HG03575 (cell line): ENCODE results near the gene MOCS1.

Experiments
- ATAC-seq: cut with Tn5 transposase; IDR thresholded peaks from one replicate; pipeline ENCODE4 v1.9.1; 2021; ENCODE audit not compliant: unreplicated experiment, insufficient number of reproducible peaks, low FRiP score; ENCODE audit errors: extremely low read depth

Gene MOCS1

DNA sequence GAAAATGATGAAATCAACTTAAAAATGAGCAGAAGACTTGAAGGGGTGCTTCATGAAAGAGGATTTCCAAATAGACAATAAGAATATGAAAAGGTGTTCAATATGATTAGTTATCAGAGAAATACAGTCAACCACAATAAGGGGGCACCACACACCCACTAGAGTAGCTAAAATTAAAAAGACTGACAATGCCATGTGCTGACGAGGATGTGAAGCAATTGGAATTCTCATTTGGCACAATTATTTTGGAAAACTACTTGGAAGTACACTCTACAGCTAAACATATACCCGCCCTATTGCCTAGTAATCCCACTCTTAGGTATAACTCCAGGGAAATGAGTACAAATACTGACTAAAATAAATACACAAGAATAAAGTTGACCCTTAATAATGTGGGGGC lies 45.0 kb downstream of the MOCS1 start:
- ATAC-seq: no peak

DNA sequence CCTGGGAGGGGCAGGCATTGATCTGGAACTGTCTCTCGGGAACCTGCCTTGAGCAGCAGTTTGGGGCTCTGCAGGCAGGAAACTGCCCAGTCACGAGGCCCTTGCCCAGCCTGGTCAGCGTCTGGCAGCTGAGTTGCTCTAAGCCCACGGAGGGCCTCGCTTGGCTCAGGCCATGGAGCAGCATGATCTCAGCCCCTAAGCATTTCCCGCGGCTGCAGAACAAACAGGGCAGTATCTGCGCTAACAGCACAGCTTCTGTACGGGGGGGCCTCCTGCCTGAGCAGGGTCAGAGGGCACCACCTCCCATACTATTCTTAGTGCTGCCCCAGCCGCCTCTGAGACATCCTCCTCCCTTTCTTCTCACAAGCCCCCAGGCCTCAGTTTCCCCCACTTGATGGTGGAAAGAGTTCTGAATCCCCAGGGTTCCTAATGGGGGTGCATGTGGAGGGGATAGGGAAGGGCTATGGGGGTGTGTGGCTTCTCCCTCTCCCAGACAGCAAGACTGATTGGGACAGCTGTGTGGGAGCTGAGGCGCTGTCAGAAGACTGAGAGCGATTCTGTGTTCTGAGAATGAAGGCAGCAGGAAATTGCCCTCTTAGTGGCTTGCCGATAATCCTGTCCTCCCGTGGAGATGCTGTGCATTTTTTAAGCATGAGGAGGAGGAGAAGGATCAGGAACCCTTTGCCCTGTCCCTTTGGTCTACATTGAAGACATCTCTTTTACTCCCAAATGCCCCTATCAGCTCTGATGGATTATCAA lies 46.4 kb downstream of the MOCS1 start:
- no peak for ATAC-seq

DNA sequence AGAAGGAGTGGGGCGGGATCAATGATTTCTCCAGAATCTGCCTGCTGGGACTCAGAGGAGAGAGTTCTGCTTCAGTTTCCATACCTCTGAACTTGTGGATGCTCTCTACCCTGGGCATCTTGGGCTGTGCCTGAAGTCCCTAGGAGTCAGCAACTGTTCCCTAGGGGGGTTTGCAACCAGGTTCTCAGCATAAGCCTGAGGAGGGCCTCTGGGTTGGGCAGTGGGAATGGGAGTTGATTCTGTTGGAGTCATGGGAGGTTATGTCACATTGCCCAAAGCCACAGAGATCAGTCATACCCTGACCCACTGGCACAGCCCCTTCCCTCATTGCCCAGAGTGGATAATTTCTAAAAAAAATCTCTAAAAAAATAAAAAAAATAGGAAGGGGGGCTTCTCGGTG lies 47.4 kb downstream of the MOCS1 start:
- ATAC-seq: no peak

DNA sequence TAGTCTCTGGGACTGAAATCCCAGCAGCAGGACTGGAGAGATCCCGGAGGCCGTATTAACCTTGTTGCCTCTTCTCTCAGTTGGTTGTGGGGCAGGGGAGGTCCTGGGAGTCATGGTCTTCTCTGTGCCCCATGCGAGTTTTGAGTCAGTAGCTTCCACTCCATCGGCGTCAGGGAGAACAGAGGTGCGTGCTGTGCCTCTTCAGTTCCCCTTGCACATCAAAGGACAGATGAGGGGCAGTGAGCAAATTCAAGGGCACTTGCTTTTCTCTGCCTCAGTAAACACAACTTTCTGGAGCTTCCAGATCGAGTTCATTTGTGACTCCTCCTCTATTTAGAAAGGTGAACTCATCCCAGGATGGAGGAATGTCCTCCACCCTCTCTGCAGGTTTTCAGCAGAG lies 48.6 kb downstream of the MOCS1 start:
- ATAC-seq: no peak

DNA sequence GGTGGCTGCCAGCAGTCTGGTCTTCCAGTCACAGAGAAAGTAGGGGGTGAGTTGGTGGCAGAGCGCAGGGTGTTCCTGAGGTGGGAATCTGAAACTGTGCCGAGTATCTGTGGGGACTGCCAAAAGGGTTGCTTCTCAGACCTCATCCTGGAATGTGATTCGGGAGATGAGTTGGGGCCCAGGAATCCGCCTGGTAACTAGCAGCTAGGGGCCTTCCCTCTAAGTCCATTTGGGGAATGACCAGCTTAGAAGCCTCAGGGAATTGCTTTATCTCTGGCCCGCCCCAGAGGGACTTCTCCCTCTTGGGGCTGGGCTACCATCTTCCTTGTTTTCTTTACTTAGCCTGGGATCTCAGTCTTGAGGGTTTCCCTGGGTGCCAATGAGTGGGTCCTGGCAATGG lies 49.6 kb downstream of the MOCS1 start:
- no peak for ATAC-seq

DNA sequence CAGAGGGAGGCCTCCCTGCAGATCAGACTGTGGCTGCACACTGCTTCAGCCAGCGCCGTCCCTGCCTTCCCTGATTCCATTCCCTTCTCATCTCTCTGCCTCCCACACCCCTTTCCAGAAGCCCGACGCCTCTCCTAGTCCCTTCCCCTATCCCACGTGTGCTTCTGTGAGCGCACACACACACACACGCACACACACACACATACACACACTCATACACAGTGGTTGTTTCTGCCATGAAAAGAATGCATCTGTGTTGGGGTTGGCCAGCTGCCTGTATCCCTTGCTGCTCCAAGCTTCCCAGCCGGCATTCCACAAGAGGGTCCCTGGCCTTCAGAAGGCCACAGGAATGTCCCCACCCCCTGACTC lies 51.7 kb downstream of the MOCS1 start:
- no peak for ATAC-seq

DNA sequence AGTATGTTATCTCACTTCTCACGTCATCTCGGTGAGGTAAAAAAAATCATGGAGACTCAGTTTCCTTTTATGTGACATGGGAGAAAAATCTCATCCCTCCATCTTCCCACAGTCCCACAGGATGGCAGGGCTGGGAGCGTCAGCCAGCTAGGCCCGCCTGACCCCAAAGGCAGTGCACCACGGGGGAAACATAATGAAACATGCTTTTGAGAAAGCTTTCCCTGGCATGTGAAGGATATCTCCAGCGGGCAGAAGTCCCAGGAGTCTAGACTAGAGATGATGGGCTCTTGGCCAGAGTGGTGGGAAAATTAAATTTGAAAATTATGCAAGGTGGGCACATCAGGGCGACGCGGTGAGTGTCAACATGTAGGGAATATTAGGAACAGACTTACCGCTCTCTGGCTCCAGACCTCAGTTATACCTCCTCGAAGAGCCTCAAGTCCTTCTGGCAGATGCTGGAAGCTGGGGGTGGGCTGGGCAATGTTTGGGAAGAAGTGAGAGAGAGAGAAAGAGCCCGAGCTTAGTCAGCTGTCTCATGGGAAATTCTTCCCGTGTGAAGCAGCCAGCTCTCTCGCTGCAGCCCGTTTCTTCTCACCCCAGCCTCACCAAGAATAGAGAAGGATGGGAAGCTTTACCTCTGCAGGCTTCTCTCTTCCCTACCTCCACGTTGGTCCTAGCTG lies 52.3 kb downstream of the MOCS1 start:
- no peak for ATAC-seq

DNA sequence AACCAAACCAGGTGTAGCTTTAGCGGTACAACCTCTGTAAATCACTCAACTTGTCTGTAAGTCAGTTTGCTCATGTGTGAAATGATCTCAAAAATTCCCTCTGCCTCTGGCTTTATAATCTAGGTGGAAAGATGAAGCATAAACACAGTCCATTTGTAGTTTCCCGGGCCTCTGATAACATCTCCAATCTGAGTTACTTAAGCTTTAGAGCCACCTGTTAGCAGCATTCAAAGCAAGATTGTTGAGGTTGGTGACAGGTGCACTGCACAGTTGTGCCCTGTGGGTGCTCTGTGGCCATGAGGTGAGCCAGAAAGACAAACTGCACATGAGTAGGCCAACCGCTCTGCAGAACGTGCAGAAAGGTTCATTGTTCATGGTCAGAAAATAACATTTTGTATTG lies 53.7 kb downstream of the MOCS1 start:
- no peak for ATAC-seq

DNA sequence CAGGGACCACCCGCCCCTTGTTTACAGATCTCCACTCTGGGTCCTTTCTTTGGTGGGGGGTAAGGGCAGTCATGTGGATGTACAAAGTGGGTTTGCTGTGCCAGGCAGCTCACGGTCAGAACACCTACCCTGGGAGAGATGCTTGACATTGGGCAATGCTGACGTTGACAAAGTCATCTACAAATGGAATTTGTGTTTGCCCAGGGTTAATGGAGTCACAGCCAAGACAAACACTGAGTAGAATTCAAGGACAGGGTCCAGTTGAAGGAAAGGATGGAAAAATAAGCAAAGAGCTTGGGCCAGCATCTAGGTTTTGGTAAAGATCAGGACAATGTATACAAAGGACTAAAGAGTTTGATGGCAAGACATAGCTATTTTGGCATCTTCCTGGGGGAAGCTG lies 54.7 kb downstream of the MOCS1 start:
- no peak for ATAC-seq

DNA sequence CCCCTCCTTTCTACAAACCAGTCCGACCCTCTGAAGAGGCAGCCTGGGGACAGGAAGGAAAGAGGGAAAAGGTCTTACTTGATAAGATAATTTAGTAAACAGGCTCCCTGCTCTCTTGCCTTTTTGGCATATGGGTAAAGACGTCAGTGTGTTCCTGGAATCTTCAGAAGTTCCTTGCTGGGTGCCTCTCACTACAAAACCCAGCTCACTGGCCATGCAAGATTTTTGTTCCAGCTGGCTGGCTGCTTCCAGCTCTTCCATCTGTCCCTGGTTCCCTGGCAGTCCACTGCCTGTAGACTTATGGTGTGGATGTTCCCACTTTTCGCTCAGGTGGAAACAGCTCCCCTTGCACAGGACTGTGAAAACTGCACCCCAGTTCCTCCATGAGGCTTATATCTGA lies 57.4 kb downstream of the MOCS1 start:
- no peak for ATAC-seq

DNA sequence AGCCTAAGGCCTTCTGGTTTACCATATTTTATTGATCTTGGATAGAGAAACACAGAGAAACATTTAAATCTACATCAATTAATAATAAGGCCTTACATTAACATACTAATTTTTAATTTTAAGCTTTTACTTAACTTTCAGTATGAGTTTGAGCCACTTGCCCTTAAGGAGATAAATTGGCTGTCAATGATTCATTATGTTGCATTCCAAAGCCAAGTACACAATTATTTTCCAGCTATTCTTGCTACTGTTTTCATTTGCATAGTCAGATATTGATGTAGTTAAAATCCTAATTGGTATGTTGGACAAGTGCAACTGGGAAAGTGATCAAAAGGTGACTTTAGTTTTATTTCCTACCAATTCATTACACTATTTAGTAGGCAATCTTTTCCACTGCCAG lies 58.2 kb downstream of the MOCS1 start:
- no peak for ATAC-seq

DNA sequence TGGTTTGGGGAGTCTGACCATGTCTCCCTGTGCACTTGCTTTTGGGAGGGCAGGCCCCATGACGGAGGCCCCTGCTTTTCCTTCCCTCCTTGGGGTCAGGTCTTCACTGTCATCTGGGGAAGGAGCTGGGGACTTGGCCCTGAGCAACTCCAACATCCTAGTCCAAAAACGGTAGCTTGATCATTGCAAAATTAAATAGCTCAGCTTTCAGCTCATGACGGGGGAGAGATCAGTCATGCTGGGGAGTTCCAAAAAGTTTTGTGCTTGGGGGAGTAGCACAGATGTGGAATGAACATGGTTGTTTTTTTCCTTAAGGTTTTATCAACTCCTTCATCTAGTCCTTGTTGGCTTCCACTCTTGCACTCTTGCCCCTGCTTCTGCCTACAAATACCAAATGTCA lies 60.8 kb downstream of the MOCS1 start:
- ATAC-seq: no peak

DNA sequence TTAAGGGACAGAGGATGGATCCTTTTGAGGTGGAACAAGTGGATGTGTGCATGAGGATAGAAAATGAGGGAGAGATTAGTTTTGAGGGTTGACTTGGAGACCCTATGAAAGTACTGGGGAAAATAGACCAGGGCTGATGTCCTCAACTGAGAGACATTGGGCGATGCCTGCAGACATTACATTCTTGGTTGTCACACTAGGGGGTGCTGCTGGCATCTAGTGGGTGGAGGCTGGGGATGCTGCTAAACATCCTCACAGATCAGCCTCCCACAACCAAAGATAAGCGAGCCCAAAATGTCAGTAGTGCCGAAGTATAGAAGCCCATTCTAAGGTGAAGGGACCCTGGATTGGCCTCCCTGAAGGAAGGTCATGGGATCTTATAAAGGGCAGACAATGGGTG lies 63.3 kb downstream of the MOCS1 start:
- ATAC-seq: no peak

DNA sequence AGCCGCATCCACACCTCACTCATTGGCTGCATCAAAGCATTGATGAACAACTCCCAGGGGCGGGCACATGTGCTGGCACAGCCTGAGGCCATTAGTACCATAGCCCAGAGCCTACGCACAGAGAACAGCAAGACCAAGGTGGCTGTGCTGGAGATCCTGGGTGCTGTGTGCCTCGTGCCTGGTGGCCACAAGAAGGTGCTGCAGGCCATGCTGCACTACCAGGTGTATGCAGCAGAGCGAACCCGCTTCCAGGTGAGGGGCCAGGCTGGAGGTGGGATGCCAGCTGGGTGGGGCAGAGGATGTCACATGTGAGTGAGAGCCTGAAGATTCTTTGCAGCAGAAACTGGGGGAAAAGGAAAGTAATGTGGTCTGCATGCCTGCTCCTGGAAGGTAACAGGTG lies 66.7 kb downstream of the MOCS1 start:
- ATAC-seq: no peak

DNA sequence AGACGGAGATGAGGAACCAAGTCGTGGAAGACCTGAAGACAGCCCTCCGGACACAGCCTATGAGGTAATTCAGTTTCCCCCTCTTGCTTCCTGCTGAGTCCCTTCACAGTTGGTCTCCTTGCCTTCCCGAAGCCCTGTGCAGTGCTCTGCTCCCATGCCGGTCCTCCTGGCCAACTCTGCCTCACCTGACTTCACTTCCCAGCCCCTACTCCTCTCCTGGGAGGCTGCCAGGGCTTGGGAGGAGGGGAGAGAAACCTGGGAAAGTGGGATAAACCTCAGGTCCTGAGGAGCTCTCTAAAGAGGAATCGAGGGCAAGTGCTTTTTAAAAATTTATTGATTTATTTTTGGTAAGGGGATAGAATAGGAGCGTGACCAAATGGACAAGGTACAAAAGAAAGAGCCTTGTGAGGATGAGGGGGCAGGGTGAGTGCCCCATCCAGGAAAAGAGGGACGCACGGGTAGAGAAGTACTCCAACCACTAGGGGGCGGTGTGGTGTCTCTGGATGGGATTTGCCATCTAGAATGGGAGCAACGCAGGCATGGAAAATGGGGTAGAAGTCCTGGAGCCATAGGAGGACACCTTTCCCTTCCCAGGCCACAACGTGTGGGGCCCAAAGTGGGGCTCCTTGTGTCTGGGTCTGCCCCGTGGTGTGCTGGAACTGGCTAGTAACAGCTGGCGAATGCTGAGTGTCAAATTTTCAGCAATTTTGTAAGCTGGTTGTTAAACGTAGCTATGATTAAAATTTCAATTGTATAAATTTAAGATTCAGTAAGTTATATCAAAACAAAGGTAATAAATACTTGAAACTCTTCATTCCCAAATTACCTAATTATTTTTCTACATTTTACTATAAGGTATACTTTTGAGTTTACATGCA lies 69.0 kb downstream of the MOCS1 start:
- no peak for ATAC-seq

DNA sequence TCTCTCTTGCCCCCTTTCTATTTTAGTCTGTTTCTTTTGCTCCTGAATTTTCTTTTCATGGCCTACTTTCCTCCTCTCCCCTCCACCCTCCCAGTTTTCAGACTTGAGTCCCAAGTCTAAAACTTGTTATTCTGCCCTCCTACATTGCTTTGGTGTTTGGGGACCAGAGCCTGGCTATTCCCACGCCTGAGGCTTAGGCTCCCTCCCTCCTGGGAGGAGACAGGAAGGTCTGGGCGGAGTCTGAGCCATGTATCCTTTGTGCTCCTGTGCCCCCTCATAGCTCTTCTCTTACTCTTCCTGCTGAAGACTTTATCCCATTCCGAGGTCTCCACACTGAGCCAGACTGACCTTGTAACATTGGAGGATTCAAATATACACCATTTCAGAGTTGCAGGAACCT lies 72.6 kb downstream of the MOCS1 start:
- ATAC-seq: no peak

DNA sequence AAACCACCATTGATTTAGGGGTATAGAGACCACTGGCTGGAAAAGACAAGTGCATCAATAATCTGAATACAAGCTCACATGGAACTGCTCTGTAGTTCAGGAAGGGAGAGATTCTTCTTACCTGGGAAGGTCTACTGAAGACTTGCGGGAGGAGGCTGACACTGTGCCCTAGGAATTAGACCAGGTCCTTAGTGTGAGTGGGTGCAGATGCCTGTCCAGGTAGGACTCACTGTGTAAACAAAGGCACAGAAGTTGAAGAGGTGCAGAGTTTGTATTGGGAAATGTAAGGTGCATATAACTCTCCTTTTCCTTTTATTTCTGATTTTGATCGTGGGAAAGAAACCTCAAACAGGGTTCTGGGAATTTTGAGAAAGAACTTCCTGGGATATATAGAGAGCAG lies 75.2 kb downstream of the MOCS1 start:
- no peak for ATAC-seq

DNA sequence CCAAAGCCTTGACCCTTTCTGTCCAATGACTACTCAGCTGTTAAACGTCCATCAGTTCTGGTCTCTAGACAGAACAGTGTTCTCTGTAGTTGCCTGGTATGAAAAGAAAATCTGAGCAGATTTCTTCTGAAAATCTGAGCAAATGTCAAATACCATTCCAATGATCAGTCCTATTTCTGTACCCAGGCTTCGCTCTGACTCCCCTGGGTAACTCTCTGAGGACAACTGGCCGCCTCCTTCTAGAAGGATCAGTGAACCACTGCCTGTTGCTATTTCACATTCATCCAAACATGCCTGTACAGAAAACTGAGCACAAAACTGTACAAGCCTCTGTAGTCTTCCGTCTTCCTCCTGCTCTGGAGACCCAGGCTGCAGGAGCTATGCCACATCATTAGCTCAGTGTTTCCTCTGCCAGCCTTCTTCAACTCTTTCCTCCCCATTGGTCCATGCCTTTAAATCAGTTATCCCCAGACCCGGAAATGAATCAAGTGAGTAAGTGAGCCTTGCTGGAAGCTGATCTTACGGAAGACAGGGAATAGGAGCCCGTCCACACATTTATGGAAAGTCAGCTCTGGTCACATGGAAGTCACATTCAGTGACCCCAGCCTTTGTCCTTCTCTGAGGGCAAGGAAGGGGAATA lies 78.8 kb downstream of the MOCS1 start:
- no peak for ATAC-seq
